Heart right ventricle (tissue), 16 donors: ENCODE measurements around the gene AMN. TPM values are rescaled to one million over a fixed set of nuclear protein-coding genes. Genes with fewer than 3 reads are reported as not detected.

ENCODE experiments used
- ATAC-seq, 8 donors: fragments of 200-7000 bp; cut with Tn5 transposase; one replicate each; pipeline ENCODE4 v1.9.1; 2020; ENCODE audit warnings: mild to moderate bottlenecking in 8 of 8, moderate library complexity in 8 of 8, moderate number of reproducible peaks in 1 of 8
- DNase-seq, 2 donors: peaks; one replicate each; pipeline ENCODE4 v3.0.0-alpha.2; 2020
- H3K27ac ChIP-seq, 10 donors: fragments of 200-600 bp; sonication (generic) in 2 of 10; one replicate each; pipeline versions ENCODE4 v1.5.0 to v1.8.0; 2020 to 2022; ENCODE audit warnings: mild to moderate bottlenecking in 3 of 10
- H3K27me3 ChIP-seq, 7 donors: fragments of 200-600 bp; one replicate each; pipeline ENCODE4 v1.8.0; 2021 to 2022; ENCODE audit warnings: mild to moderate bottlenecking in 2 of 7
- H3K36me3 ChIP-seq, 9 donors: fragments of 200-600 bp; sonication (generic) in 1 of 9; one replicate each; pipeline versions ENCODE4 v1.5.0 to v1.8.0; 2020 to 2022; ENCODE audit warnings: mild to moderate bottlenecking in 2 of 9
- H3K4me1 ChIP-seq, 9 donors: fragments of 200-600 bp; sonication (generic) in 1 of 9; one replicate each; pipeline versions ENCODE4 v1.5.0 to v1.8.0; 2020 to 2022; ENCODE audit warnings: mild to moderate bottlenecking in 4 of 9
- H3K4me3 ChIP-seq, 10 donors: fragments of 200-600 bp; sonication (generic) in 2 of 10; one replicate each; pipeline versions ENCODE4 v1.5.0 to v1.8.0; 2020 to 2022; ENCODE audit warnings: mild to moderate bottlenecking in 7 of 10, moderate library complexity in 2 of 10
- H3K9me3 ChIP-seq, 11 donors: fragments of 200-600 bp in 10 of 11; sonication (generic) in 2 of 11; one replicate each; pipeline versions ENCODE4 v1.5.0 to v1.8.0; 2013 to 2022; ENCODE audit warnings: mild to moderate bottlenecking in 2 of 11, control low read depth in 1 of 11, moderate library complexity in 1 of 11
- CTCF ChIP-seq, 9 donors: fragments of 200-600 bp; sonication (generic) in 2 of 9; IDR thresholded peaks; one replicate each; pipeline versions ENCODE4 v1.5.0 to v1.8.0; 2021 to 2022; ENCODE audit warnings: antibody characterized with exemption in 9 of 9, mild to moderate bottlenecking in 5 of 9, moderate library complexity in 1 of 9
- WGBS, 2 donors: extraction: QIAGEN DNeasy Blood & Tissue Kit; methylation state at CpG; one replicate each; pipeline ENCODE4 v1.1.7; 2013; ENCODE audit warnings: inconsistent platforms in 1 of 2; 5-methylcytosine and 5-hydroxymethylcytosine counted together
- intact Hi-C, 10 donors: fragments of 100-400 bp; cut with DNase I; formaldehyde crosslinking; loops; one replicate each; pipeline versions ENCODE4 v1.11.1 to v1.14.2; 2022
- polyA plus RNA-seq, 2 donors: library from polyadenylated mRNA; stranded (reverse); fragments of 200-250 nt; gene quantifications; one replicate each; pipeline ENCODE4 v1.2.3, GENCODE V29; 2013
- total RNA-seq, 10 donors: library from RNA; stranded (reverse); fragmentation: NEBNext Ultra II Directional in 3 of 10; extraction: Animal tissue kit (Norgen Biotek cat#: 25700) in 3 of 10; gene quantifications; one replicate each; pipeline versions ENCODE4 v1.2.1 to v1.2.4, GENCODE V29; 2021 to 2023
- donor health status: Arrhythmogenic right ventricular cardiomyopathy.
- donor health status: ischemic (EF 13 %, LVEDD 7.1; RV severe dilation, severe dysfunction).
- donor health status: healthy with polysubstance abuse.
- donor health status: DM: no; HTN: yes; CAD: no.
- donor health status: DM: no; HTN: no; CAD: no.
- donor health status: ischemic (EF 25% LVEDD 6.9; RV normal size, moderate dysfunction).
- donor health status: ischemic (EF 25% LVEDD 5.7; RV mildly dilated, moderate dysfunction).
- donor health status: healthy.
- donor health status: DM: yes; HTN: yes; CAD: no.
- donor health status: Ischemic cardiomyopathy.
- donor health status: ischemic (EF 35%, LVEDD 5.7; RV mildly dilated, moderate dysfunction).
- donor health status: nonischemic (EF 11% LVEDD 7.7; RV severe dilation, severe dysfunction).
- donor health status: DM: yes; HTN: yes; CAD: no.
- donor health status: PGD.
- donor health status: ischemic (EF 29% LVEDD 5.4; RV normal size, mild dysfunction).
- donor health status: nonischemic (EF 23%, LVEDD 6.1; RV moderate dilation, normal function).

The AMN gene
- total and polyA plus RNA-seq, 12 donors: 0.15 to 0.40 (median 0.17) TPM; not detected in 9

GRCh38 chr14:102942069-102942468, 19.6 kb downstream of the AMN start:
- no peaks in the 10 kb centered on the region for H3K9me3 ChIP-seq
- no peaks in the 10 kb centered on the region for H3K27me3 ChIP-seq
- H3K36me3 ChIP-seq: peaks cover 6 to 100% (median 79%) of the 10 kb centered on the region in 9 donors
- 89 to 91% methylated on average over 13 of the region's 13 CpGs for WGBS, 2 donors
- peaks cover 0 to 8% (median 3%) of the 10 kb centered on the region in 9 donors for H3K4me1 ChIP-seq
- ATAC-seq: no peak
- intact Hi-C loops: loop anchor here in 1 of 10 donors (5.0 kb wide), 1 partner anchor 1960 kb away; no protein-coding TSS in a partner anchor
- H3K27ac ChIP-seq: no peak overlapping the region
- TF ChIP-seq CTCF (IDR thresholded peaks at IDR 0.05): no peak
- no peak for DNase-seq
- no peak overlapping the region for H3K4me3 ChIP-seq

- H3K4me1 ChIP-seq: peaks cover 0 to 8% (median 3%) of the 10 kb centered on the region in 9 donors
- intact Hi-C loops: loop anchor here in 1 of 10 donors (5.0 kb wide), 1 partner anchor 1959 kb away; no protein-coding TSS in a partner anchor
- TF ChIP-seq CTCF (IDR thresholded peaks at IDR 0.05): no peak
- H3K27ac ChIP-seq: no peak overlapping the region
- no peak overlapping the region for H3K4me3 ChIP-seq
- WGBS, 2 donors: 87 to 89% methylated on average over 16 of the region's 16 CpGs
- ATAC-seq: no peak
- peaks cover 7 to 95% (median 72%) of the 10 kb centered on the region in 9 donors for H3K36me3 ChIP-seq
- H3K9me3 ChIP-seq: no peaks in the 10 kb centered on the region
- no peaks in the 10 kb centered on the region for H3K27me3 ChIP-seq
- no peak for DNase-seq
Measured at GRCh38 chr14:102943454-102943853, 21.0 kb downstream of the AMN start.

GRCh38 chr14:102943979-102944378, 21.5 kb downstream of the AMN start:
- H3K36me3 ChIP-seq: peaks cover 7 to 95% (median 72%) of the 10 kb centered on the region in 9 donors
- H3K27ac ChIP-seq: no peak overlapping the region
- H3K4me3 ChIP-seq: no peak overlapping the region
- intact Hi-C loops: loop anchor here in 1 of 10 donors (5.0 kb wide), 1 partner anchor 1958 kb away; no protein-coding TSS in a partner anchor
- H3K27me3 ChIP-seq: no peaks in the 10 kb centered on the region
- H3K4me1 ChIP-seq: peaks cover 0 to 11% (median 4%) of the 10 kb centered on the region in 9 donors
- no peak for TF ChIP-seq CTCF (IDR thresholded peaks at IDR 0.05)
- no peak for ATAC-seq
- H3K9me3 ChIP-seq: no peaks in the 10 kb centered on the region
- 95 to 98% methylated on average over 15 of the region's 15 CpGs for WGBS, 2 donors
- DNase-seq: no peak

GRCh38 chr14:102944448-102945330, 22.2 kb downstream of the AMN start:
- ATAC-seq (peak in 1 of 8 donors; percentile 9), DNase-seq (no peak)
- Histone ChIP-seq H3K4me3 (no peak overlapping the region), H3K9me3 (no peaks in the 10 kb centered on the region), H3K27me3 (no peaks in the 10 kb centered on the region), H3K36me3 (peaks cover 4 to 95% (median 72%) of the 10 kb centered on the region in 9 donors), H3K4me1 (peaks cover 3 to 18% (median 9%) of the 10 kb centered on the region in 9 donors), H3K27ac (no peak overlapping the region)
- intact Hi-C loops: loop anchor here in 1 of 10 donors (5.0 kb wide), 1 partner anchor 1958 kb away; no protein-coding TSS in a partner anchor
- no peak for TF ChIP-seq CTCF (IDR thresholded peaks at IDR 0.05)
- WGBS, 2 donors: 92 to 95% methylated on average over 36 of the region's 36 CpGs
